ENCODE measurements around the gene CREBZF.
A peak's percentile ranks its signal among the peaks of the same experiment; 100 is the strongest.
"Not testable (repeated sequence)": the region's sequence is repeated elsewhere in the genome, so short reads cannot be mapped to it uniquely, and the experiment has no call there.

CREBZF gene

DNA sequence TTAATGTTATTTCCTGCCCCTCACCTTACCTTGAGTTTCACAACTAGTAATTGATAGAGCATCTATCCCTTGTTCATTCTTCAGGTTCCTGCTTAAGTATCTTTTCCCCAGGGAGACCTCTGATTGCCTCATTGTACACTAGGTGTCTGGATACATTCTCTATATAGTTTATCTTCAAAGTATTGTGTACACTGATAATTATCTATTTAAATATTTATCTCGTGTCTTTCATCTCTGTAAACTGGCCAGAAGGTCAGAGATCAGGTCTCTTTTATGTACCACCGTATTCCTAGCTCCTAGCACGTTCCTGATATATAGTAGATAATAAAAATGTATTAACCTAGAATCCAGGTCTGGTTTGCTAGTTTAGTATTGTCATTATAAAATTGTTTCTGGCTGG lies 30.2 kb downstream of the CREBZF start:
- H3K4me1 ChIP-seq (ENCODE audit: control insufficient read depth, insufficient read depth, low read length), result no peaks in the 10 kb centered on the region
- H3K4me3 ChIP-seq (ENCODE audit: low read length), result no peak overlapping the region
- no peaks in the 10 kb centered on the region for H3K36me3 ChIP-seq (ENCODE audit: control insufficient read depth, insufficient read depth, low read length)
- no peak overlapping the region for H3K9ac ChIP-seq (ENCODE audit: low read length)
- H3K27ac ChIP-seq (ENCODE audit: low read depth, low read length), result no peak overlapping the region
- H3K27me3 ChIP-seq (ENCODE audit: control insufficient read depth, insufficient read depth, low read length), result no peaks in the 10 kb centered on the region

DNA sequence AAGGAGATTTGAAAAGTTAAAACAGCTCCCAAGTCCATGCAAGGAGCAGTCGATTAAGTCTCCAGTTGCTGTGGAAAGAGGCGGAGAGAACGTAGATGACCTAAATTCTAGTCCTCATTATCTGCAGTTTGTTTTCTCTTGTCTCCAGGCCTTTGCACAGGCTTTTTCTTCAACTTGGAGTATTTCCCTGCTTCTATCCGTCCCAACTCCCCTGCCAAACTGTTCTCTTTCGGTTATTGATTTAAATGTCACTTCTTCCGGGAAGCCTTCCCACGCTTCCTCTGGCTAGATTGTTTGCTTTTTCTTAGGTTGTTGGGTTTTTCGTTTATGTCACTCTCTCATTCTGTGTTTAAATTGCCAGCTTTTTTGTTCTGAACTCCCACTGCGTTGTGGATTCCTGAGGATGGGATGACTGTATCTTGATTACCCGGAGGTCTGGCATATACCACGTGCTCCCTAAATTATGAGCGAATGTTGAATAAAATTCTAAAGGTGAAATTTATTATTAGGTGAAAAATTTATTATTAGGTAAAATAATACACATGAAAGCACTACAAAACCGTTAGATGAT lies 36.1 kb downstream of the CREBZF start:
- H3K4me3 ChIP-seq (ENCODE audit: low read length), result peak overlapping the region; percentile 86
- no peaks in the 10 kb centered on the region for H3K36me3 ChIP-seq (ENCODE audit: control insufficient read depth, insufficient read depth, low read length)
- no peaks in the 10 kb centered on the region for H3K27me3 ChIP-seq (ENCODE audit: control insufficient read depth, insufficient read depth, low read length)
- peak overlapping the region; percentile 57 for H3K27ac ChIP-seq (ENCODE audit: low read depth, low read length)
- H3K4me1 ChIP-seq (ENCODE audit: control insufficient read depth, insufficient read depth, low read length), result peaks cover 6% of the 10 kb centered on the region
- H3K9ac ChIP-seq (ENCODE audit: low read length), result peak overlapping the region; percentile 43

DNA sequence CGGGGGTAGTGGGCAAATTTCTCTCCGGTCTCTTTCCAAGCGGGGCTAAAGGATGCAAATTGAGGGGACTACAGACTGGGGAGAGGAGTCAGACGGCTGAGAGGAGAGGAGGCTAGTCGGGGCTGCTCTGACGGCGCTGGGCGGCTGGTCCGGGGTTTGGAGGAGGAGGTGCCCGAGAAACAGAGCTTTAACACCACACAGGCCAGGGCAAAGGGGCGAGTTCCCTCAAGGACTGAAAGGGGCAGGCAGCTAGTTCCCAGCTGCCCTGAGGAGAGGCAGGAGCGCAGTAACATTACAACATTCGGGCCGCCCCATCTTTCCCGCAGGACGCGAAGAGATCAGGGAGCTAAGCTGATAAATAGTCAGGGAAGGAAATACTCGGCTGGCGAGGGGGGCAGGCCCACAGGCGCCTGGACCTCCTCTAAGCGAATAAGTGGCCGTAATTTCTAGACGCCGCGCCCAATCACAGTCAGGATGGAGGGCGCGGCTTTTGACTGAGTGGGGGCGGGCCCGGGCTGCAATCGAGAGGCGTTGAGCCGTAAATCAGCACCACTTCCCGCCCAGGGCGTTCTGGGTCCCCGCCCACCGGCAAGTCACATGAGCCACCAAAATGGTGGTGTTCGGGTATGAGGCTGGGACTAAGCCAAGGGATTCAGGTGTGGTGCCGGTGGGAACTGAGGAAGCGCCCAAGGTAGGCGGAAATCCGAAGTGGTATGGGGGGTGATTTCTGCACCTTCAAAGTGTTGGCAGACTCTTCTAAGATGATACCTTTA lies 36.7 kb downstream of the CREBZF start, which contains the start of gene TMEM126B:
Gene TMEM126B (plus strand): TSS at position 596 of the 773 bp plus-strand sequence. CDS start 15 bp downstream, at position 611.
- Histone ChIP-seq H3K36me3 (ENCODE audit: control insufficient read depth, insufficient read depth, low read length) (no peaks in the 10 kb centered on the region), H3K27me3 (ENCODE audit: control insufficient read depth, insufficient read depth, low read length) (no peaks in the 10 kb centered on the region), H3K4me1 (ENCODE audit: control insufficient read depth, insufficient read depth, low read length) (peaks cover 6% of the 10 kb centered on the region), H3K9ac (ENCODE audit: low read length) (peak within 1 kb of the TSS; percentile 61), H3K4me3 (ENCODE audit: low read length) (peak within 1 kb of the TSS; percentile 87), H3K27ac (ENCODE audit: low read depth, low read length) (peak within 1 kb of the TSS; percentile 81)

DNA sequence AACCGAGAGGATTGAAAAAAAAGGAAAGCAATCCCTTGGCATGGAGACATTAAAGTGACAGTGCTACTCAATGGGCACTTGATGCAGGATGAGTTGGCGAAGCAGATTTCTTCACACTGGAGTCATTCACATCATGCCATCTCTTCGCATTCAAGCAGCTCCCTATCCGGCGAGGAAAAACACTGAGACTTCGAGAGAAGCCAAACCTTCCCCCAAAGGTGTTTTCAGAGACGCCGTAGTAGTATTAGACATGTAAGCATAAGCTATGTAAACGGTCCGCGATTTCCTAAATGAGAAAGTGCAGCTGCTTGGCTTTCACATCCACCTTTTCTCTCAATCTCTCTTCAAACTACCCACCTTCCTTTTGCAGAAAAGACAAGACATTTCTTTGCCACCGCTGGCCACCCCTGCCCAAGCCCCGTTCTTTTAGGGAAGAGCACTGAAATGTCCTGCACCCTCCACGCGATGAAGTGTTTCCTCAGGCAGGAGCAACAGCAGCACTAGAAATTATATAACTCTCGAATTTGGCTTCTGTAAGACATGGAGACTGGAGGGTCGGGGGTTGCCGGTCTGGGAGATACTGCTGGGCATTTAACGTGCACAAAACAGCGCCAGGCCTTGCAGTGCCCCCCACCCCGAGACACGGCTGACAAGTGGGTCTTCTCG lies 37.5 kb downstream of the CREBZF start, which contains the start of gene DLG2:
Gene DLG2 (minus strand): TSS at position 13 of the 666 bp plus-strand sequence.
- H3K4me1 ChIP-seq (ENCODE audit: control insufficient read depth, insufficient read depth, low read length), result peaks cover 6% of the 10 kb centered on the region
- peak within 1 kb of the TSS; percentile 81 for H3K27ac ChIP-seq (ENCODE audit: low read depth, low read length)
- peak within 1 kb of the TSS; percentile 87 for H3K4me3 ChIP-seq (ENCODE audit: low read length)
- no peaks in the 10 kb centered on the region for H3K36me3 ChIP-seq (ENCODE audit: control insufficient read depth, insufficient read depth, low read length)
- H3K9ac ChIP-seq (ENCODE audit: low read length), result peak within 1 kb of the TSS; percentile 61
- H3K27me3 ChIP-seq (ENCODE audit: control insufficient read depth, insufficient read depth, low read length), result no peaks in the 10 kb centered on the region

DNA sequence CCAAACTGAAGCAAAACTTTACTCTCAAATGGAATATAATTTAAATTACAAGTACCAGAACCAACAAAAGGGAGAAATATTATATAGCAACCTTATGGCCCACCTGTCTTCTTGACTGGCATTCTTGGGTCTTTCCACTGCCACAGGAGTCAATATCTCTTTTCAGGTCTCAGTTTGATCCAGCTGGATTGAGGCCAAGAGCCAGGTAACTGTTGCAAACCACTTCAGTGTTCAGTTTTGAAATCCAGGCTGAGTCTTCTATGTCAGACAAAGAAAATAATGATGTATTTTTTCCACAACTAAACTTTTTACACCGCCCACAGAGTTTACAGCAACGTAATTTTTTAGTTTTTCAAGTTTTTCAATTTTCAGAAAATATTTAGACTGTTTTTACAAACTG lies 38.4 kb downstream of the CREBZF start:
- Histone ChIP-seq H3K36me3 (ENCODE audit: control insufficient read depth, insufficient read depth, low read length) (no peaks in the 10 kb centered on the region), H3K9ac (ENCODE audit: low read length) (no peak overlapping the region), H3K4me1 (ENCODE audit: control insufficient read depth, insufficient read depth, low read length) (peaks cover 6% of the 10 kb centered on the region), H3K4me3 (ENCODE audit: low read length) (peak overlapping the region; percentile 87), H3K27ac (ENCODE audit: low read depth, low read length) (no peak overlapping the region), H3K27me3 (ENCODE audit: control insufficient read depth, insufficient read depth, low read length) (no peaks in the 10 kb centered on the region)

DNA sequence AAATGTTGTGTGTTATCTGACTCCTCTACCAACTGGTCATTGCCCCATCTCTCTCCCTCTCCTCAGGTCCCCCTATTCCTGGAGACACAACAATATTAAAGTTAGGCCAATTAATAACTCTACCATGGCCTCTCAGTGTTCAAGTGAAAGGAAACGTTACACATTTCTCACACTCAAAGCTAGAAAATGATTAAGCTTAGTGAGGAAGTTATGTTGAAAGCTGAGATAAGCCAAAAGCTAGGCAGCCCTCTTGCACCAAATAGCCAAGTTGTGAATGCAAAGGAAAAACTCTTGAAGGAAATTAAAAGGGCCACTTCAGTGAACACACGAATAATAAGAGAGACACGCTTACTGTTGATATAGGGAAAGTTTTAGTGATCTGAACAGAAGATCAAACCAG lies 44.7 kb downstream of the CREBZF start:
- Histone ChIP-seq H3K27ac (ENCODE audit: low read depth, low read length) (no peak overlapping the region), H3K9ac (ENCODE audit: low read length) (no peak overlapping the region), H3K27me3 (ENCODE audit: control insufficient read depth, insufficient read depth, low read length) (no peaks in the 10 kb centered on the region), H3K4me3 (ENCODE audit: low read length) (no peak overlapping the region), H3K36me3 (ENCODE audit: control insufficient read depth, insufficient read depth, low read length) (no peaks in the 10 kb centered on the region), H3K4me1 (ENCODE audit: control insufficient read depth, insufficient read depth, low read length) (no peaks in the 10 kb centered on the region)

DNA sequence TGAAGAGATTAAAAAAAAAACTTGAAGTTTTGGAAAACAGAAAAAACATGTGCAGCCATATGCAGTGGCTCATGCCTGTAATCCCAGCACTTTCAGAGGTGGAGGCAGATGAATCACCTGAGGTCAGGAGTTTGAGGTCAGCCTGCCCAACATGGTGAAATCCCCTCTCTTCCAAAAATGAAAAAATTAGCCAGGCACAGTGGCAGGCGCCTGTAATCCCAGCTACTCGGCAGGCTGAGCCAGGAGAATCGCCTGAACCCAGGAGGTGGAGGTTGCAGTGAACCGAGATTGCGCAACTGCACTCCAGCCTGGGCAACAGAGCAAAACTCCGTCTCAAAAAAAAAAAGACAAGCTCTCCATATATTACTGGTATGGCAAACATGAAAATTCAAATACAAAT lies 45.4 kb downstream of the CREBZF start:
- no peak overlapping the region for H3K4me3 ChIP-seq (ENCODE audit: low read length)
- no peaks in the 10 kb centered on the region for H3K27me3 ChIP-seq (ENCODE audit: control insufficient read depth, insufficient read depth, low read length)
- no peak overlapping the region for H3K27ac ChIP-seq (ENCODE audit: low read depth, low read length)
- H3K4me1 ChIP-seq (ENCODE audit: control insufficient read depth, insufficient read depth, low read length), result no peaks in the 10 kb centered on the region
- no peak overlapping the region for H3K9ac ChIP-seq (ENCODE audit: low read length)
- H3K36me3 ChIP-seq (ENCODE audit: control insufficient read depth, insufficient read depth, low read length), result no peaks in the 10 kb centered on the region

DNA sequence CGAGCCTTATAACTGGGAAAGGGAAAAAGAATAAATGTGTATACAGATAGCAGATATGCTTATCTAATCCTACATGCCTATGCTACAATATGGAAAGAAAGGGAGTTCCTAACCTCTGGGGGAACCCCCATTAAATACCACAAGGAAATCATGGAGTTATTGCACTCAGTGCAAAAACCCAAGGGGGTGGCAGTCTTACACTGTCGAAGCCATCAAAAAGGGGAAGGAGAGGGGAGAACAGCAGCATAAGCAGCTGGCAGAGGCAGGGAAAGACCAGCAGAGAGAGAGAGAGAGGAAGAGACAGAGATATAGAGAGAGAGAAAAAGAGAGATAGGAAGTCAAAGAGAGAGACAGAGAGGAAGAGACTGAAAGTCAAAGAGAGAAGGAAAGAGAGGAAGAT lies 53.3 kb downstream of the CREBZF start:
- H3K36me3 ChIP-seq (ENCODE audit: control insufficient read depth, insufficient read depth, low read length), result not testable (repeated sequence)

More for the DNA sequence above, 53.3 kb downstream of the CREBZF start:
- H3K4me3 ChIP-seq (ENCODE audit: low read length); H3K4me1 ChIP-seq (ENCODE audit: control insufficient read depth, insufficient read depth, low read length); H3K27ac ChIP-seq (ENCODE audit: low read depth, low read length); H3K9ac ChIP-seq (ENCODE audit: low read length); H3K27me3 ChIP-seq (ENCODE audit: control insufficient read depth, insufficient read depth, low read length): not testable (repeated sequence)

Measured in rectal smooth muscle tissue (tissue), 1 donor.